CD1c-positive myeloid dendritic cell (primary cell): ENCODE data around the gene DYRK2.
"Not testable (repeated sequence)": the region's sequence is repeated elsewhere in the genome, so short reads cannot be mapped to it uniquely, and the experiment has no call there.

Experiments
- DNase-seq: peaks from one replicate; pipeline ENCODE4 v3.0.0-alpha.2; 2016; ENCODE audit errors: extremely low spot score

Gene DYRK2

DNA sequence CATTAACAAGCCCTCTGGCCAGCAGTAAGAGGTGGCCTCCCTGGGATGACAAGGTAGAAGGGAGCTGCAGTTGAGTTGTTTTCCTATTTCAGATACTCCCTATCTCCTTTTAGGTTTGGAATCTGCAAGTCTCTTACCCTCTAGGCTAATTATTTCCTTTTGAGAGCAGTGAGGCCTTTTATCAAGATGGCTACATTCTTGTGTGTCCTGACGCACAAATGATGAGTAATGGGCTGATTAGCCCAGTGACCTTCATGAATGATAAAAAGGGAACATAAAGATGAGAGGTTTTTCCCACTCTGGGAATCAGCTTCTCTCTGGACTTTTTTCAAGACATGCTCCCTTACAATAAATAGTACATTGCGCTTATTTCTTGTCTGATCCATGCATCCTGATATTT, 22.9 kb downstream of the DYRK2 start:
- DNase-seq: no peak

DNA sequence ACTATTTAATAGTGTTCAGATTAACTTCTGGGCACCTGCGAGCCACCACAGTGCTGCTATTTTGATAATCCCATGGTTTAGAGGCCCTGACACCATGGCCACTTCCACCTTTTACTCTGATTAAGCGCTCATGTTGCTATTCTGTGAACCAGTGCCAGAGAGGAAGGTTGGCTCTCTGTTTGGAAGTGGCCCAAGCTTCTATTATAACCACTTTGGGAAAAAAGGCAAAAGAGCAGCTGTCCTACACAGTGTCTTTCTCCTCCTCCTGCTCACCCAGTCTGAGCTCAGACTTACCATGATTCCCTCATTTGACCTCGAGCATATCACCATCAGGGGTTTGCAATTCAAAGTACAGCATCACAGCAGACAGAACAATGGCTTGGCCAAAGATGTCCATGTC, 23.3 kb downstream of the DYRK2 start:
- DNase-seq: no peak

DNA sequence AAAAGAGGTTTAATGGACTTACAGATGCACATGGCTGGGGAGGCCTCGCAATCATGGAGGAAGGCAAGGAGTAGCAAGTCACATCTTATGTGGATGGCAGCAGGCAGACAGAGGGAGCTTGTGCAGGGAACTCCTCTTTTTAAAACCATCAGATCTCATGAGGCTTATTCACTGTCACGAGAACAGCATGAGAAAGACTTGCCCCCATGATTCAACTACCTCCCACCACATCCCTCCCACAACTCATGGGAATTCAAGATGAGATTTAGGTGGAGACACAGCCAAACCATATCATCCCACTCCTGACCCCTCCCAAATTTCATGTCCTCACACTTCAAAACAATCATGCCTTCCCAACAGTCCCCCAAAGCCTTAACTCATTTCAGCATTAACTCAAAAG, 24.0 kb downstream of the DYRK2 start:
- DNase-seq: not testable (repeated sequence)

DNA sequence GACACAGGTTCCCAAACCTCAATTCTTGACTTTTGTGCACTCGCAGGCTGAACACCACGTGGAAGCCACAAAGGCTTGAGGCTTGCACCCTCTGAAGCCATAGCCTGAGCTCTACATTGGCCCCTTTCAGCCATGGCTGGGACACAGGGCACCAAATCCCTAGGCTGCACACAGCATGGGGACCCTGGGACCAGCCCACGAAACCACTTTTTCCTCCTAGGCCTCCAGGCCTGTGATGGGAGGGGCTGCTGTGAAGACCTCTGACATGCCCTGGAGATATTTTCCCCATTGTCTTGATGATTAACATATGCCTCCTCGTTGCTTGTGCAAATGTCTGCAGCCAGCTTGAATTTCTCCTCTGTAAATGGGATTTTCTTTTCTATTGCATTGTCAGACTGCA, 25.0 kb downstream of the DYRK2 start:
- DNase-seq: not testable (repeated sequence)

DNA sequence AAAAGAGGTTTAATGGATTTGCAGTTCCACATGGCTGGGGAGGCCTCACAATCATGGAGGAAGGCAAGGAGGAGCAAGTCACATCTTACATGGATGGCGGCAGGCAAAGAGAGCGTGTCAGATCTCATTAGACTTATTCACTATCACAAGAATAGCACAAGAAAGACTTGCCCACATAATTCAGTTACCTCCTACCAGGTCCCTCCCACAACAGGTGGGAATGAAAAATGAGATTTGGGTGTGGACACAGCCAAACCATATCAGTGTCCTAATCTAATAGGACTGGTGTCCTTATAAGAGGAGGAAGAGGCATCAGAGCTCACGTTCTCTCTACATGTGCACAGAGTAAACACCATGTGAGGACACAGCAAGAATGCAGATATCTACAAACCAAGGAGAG, 25.9 kb downstream of the DYRK2 start:
- DNase-seq: no peak

DNA sequence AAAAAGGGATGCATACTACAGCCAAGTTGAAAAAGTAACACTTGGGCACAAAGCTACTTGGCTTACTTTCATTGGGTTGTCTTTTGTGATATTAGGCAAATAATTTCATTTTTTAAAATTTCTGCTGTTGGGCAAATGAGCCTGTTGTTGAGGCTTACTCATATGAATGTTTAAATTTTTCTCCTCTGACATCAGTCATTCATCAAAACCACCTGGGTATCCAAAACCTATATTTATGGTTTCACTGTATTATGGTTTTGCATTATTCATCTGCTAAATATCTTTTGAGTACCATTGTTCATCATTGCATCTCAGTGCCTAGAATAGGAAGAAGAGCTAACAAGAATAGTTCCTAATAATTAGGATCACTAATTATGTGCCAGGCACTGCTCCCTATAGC, 28.1 kb downstream of the DYRK2 start:
- DNase-seq: no peak

DNA sequence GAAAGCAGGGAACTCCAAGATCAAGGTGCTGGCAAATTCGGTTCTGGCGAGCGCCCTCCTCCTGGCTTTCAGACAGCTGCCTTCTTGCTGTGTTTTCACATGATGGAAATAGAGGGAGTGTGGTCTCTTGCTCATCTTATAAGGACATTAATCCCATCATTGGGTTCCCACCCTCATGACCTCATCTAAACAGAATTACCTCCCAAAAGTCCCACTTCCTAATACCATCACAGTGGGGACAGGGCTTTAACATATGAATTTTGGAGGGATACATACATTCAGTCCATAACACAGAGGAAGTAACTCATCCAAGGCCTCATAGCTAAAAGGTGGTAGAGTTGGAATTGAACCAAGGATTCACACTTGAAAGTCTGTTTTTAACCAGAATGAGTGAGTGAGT, 28.6 kb downstream of the DYRK2 start:
- no peak for DNase-seq

DNA sequence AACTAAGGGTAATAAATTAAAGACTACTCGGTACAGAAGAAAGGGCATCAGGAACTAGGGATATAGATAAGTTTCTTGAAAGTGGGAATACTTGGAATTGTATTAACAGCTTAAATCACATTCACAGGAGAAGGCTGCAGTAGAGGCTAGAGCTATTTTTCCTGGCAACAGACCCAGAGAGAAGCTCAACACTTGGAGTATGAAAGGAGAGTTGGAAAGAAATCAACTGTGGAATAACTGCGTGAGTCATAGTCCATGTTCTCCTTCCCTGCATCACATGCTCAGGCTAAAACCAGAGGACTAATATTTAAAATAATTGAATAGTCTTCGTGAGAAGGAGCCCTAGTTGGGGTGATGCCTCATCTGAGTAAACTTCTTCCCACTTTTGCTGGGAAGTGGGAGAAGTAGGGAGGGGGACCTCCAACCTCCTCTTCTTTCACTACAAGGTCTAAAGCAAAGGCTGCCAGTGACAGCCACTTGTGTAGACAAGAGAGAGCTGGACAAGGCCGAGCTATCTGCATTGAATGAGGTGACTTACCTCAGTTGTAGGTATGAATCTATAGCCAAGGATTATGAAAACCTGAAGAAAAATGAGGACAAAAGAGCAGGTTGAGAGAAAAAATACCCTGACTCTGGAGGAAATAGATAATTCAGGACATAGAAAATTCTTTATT, 32.7 kb downstream of the DYRK2 start:
- no peak for DNase-seq

DNA sequence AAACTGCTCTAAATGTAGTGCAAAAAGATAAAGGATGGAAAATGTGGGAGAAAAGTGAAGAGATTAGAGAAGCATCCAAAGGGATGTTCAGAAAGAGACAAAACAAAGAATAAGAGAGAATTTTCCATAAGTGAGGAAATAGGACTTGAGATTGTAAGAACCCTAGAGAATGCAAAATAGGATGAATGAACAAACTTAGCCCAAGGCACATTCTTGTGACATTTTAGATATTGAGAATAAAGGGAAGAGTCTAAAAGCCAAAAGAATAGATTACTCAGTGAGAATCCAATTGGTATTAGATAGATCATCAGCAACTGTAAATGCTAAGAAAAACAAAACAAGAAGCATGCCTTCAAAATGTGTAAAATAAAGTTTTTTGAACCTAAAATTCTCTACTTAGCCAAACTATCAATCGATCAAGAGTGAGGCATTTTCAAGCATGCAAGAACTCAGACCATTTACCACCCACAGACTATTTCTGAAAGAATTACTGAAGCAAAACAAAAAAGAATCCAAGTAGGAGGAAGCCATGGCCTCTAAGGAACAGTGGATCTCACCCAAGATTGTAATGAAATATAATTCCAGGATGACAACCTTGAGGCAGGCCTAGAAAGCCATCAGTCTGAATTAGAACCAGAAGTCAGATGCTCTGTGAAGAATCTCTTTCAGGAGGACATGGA, 33.5 kb downstream of the DYRK2 start:
- DNase-seq: no peak

DNA sequence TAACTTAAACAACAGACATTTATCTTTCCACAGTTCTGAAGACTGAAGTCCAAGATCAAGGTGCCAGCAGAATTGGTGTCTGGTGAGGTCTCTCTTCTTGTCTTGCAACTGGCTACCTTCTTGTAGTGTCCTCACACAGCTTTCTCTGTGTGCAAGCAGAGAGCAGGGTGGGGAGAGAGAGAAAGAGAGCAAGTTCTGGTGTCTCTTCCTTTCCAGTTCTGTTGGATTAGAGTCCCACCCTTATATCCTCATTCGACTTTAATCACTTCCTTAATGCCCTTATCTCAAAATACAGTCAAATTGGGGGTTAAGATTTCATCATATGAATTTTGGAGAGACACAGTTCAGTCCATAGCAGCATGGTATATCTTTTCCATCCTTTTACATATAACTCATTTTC, 40.8 kb downstream of the DYRK2 start:
- no peak for DNase-seq

DNA sequence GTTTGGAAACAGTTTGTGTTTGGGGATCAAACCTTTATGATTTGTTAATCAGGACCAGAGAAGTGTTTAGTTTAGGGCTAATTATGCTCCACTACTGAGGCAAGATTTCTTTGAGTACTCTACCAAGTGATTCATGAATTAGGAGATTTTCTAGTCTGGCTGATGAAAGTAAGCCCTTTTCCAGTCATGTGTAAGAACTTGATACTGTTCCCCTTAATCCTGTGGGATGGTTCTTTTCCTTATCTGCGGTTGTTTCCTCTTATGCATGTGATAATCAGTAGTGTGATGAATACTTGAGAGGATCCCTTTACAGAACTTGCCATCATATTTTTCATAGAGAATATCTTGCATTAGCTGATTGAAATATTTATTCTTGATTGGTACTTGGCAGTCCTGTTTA, 42.1 kb downstream of the DYRK2 start:
- DNase-seq: no peak

DNA sequence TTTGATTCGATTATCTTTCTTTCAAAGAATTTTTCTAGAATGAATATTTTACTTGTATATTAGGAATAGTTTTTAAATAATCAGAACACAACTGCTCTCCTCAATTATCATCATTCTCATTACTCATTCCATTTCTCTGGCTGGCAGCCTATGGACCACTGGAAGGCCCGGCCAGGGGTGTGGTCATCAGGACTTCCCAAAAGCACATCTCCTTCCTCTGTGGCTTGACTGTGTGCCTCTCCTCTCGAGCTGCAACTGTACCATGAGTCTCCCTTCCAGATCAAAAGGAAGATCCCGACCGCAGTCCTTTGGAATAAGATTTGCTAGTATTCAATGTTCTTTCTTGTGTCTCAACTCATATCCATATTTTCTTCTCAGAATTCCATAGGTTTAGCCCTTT, 42.7 kb downstream of the DYRK2 start:
- no peak for DNase-seq

DNA sequence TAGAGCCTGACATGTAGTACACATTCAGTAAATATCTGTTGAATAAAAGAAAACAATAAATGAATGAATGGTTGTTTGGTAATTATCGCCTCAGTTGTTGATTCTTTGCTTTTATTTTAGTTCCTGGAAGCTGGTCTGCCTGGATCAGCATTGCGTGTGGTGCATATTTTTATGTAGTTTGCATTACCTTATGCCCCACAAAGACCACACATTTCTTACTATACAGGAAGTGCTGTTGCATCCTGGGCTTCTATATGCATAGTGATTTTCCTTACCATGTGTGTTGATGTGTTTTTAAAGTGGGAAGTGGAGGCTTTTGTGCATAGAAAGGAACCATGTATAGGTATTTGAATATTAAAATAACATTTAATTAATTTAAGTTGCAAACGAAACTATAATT, 43.6 kb downstream of the DYRK2 start:
- DNase-seq: no peak

DNA sequence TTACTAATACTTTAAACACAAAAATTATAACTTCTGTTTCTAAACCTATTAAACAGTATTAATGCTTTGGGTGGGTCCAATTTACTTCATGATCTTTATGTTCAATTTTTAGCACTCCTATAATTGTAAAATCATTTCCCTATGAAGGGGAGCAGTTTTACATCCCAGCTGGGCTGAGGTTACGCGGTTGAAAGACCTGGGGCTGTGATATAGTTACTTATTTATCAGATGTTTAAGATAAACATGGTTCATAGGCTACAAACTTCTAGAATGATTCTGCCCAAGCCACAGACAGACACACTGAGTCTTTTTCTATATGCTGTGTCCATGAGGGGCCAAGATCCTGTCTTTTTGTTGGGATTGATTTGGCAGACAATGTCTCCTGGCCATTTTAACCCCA, 44.4 kb downstream of the DYRK2 start:
- DNase-seq: no peak

DNA sequence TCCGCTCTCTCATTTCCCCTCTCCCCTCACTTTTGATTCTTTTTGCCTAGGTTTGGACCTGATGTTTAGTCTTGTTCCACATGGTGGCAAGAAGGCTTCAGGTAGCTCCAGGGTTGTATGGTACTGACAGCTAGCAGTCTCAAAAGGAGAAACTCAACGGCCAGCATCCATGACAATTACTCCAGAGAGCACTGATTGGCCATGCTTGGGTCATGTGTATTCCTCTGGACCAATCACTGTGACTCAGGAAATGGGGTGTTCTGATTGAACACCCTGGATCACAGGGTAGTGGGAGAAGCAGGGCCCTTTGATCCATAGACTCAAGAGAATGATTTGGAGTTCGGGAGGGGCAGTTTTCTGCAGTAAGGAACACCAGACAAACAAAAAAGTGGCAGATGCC, 45.3 kb downstream of the DYRK2 start:
- no peak for DNase-seq

DNA sequence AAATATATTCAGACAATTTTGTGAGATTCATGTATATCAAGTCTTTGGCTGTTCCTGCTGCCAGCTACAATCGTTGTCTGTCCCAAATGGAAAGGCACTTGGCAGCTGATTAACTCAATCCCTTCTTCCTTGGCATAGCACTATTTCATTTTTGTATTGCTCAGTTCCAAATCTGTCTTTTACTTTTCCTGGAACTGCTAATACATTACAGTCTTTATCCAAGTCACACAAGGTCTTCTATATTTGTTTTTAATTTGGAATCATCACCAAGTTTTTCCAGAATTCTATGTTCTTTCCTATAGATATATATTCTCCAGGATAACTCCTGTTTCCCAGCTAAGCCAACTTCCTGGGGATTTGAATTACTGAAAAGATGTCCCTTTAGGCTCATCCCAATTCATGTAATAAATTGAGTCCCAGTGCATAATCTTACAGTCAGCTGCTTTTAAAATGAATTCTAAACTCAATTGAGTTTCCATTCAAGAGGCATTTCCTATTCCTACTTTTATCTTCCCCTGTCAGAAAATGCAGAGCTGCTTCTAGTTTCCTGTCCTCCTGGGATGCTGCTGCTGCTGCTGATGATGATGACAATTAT, 45.9 kb downstream of the DYRK2 start:
- DNase-seq: no peak

DNA sequence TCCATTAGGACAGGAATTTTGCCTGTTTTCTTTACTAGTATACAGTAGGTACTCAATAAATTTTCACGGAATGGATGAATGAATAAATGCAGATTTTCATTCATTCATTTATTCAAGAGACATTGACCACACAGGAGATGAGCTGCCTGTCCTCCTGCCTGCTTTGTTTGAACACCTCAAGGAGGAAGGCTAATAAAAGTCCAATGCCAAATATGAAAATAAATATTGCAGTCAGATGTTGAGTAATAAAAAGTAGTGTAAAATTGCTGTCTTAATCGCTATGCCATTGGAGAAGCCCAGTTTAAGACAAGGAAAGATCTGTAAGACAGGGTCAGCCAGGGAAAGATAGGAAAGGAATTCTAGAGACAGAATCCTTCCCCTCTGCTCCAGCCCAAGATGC, 47.4 kb downstream of the DYRK2 start:
- DNase-seq: no peak

DNA sequence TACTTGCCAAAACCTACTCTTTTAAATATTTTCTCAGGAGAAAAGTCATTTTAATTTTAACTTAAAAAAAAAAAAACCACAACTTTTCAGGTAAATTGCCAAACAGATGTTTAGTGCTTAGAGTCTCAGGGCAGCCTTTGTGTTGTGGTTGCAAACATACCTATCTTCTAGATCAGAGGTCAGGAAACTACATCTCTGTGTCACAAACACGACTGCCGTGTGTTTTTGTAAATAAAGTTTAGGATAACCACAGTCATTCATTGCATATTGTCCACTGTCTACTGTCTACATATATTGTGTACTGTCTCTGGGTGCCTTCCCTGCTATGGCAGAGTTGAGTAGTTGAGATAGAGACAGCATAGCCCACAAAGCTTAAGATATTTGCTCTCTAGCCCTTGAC, 48.9 kb downstream of the DYRK2 start:
- DNase-seq: no peak

DNA sequence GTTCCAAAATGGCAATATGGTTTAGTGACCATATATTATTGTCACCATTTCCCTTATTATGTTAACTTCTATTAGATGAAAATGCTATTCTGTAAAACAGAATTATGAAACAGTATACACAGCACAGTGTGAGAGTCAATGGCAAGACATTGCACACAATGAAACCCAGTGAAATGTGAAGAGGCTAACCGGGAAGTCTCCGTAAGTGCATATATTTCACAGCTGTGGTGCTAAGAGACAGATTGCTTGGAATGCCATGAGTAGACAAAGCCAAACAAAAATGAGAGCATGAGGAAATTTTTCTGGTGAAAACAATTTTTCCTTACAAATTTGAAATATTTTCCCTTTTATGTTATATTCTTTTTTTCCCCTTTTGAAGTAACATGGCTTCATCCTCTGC, 49.4 kb downstream of the DYRK2 start:
- DNase-seq: no peak

DNA sequence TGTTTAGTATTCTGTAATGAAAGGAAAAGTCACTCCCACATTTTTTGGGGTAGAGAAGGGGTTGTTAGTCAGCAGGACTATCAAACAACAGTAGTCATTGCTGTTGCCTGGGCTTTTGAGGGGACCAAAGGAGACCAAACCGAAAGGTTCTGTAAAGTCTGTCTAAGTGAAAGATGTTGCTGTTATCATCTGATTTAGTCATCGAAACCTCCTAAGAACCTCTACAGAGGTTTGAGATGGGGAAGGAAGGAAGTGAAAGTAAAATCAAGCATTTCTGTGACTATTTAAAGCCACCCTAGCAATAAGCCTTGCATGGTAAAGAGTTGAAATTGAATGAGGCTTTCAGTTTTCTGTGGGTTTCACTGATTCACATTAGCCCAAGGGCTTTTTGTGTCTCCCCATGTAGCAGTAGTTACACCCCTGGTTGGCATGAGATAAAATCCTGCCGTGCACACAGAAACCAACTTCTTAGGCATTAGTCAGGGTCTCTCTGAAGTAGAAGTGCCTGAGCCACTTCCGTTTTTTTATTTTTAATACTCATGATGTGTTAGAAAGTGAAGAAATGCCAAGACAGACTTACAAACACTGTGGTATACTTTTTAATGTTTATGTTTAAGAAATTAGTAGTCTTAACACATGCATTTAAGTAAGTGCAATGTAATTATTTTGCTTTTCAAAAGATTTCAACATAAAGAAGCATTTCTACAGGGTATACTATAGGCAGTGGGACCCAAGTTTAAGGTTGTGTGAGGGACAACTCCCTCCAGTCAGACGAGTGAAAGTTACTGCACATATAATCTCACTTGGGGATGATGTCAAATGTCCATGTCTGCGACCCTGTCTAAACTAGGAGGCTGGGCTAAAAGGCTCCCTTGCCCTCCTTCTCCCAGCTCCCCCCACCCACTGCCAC, 50.4 kb downstream of the DYRK2 start:
- DNase-seq: peak; percentile 76

DNA sequence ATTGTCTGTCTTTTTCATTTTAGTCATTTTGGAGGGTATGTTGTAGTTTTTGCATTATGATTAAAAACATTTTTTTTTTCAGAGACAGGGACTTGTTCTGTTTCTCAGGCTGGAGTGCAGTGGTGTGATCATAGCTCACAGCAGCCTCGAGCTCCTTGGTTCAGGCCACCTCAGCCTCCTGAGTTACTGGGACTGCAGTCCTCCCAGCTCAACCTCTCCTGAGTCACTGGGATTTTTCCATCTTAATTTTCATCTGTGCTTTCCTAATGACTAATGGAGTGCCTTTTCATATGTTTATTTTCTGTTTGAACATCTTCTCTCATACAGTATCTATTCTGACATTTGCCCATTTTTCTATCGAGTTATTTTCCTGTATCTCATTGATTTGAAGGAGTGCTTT, 52.6 kb downstream of the DYRK2 start:
- DNase-seq: no peak

DNA sequence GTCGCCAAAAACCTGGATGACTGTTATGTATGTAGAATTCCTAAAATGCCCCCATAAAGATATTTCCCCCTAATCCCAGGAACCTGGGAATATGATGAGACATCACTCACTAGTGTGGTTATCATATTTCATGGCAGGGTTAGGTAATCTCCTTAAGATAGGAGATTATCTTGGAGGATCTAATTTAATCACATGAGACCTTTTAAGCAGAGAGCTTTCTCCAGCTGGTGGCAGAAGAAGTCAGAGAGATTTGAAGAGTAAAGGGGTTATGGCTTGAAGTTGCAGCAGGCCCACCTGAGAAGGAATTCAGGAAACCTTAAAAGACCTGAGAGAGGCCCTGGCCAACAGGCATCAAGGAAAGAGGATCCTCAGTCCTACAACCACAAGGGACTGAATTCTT, 53.6 kb downstream of the DYRK2 start:
- no peak for DNase-seq

DNA sequence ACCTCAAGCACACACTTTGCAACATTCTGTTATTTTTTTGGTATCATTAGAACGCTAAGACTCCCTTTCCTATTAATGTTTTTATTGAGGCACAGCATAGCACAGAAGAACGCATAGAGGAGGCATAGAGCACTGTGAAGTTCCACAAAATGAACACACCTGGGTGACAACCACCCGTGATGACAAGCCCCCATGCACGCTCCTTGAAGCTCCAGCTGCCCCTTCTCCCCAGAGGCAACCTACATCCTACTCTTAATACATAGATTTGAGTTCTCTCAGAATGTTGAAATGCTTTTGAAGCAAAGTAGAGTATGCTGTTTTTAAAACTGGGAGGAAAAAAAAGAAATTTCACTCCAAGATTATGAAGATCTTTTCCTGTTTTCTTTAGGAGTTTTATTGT, 55.5 kb downstream of the DYRK2 start:
- DNase-seq: no peak
